K562 (cell line): ENCODE results near the gene RAB6B. TPM values are rescaled to one million over a fixed set of nuclear protein-coding genes. Genes with fewer than 3 reads are reported as not detected.

ENCODE experiments used
- ATAC-seq: fragments of 200-7000 bp; cut with Tn5 transposase; 3 replicates; pipeline ENCODE4 v1.9.1; 2020; ENCODE audit warnings: moderate library complexity
- BruUV-seq: library from RNA; stranded (reverse); fragments of 400-500 nt; replicated peaks from 2 replicates; lab custom pipeline; 2021; lab: Mats Ljungman, UMichigan
- CTCF ChIA-PET: fragments of 300-600 bp; formaldehyde crosslinking; extraction: SDS; loops from one replicate; lab custom pipeline; 2021; ENCODE audit warnings: low intra/inter-chr PET ratio; lab: Yijun Ruan, JAX
- POLR2A ChIA-PET: fragments of 300-600, 350-650 bp; sonication (Branson Sonifier 250); formaldehyde crosslinking; extraction: SDS; loops from one replicate; lab custom pipeline; 2021; ENCODE audit warnings: antibody characterized with exemption, inconsistent platforms; lab: Yijun Ruan, JAX
- DNase-seq, 4 experiments: peaks; one replicate each; pipeline versions ENCODE4 v3.0.0 to v3.0.0-alpha.2; 2011 to 2018; ENCODE audit warnings: low spot score in 3 of 4, mixed read lengths in 3 of 4; ENCODE audit errors: extremely low read depth in 1 of 4
- FAIRE-seq: peaks from 2 replicates; lab custom pipeline; 2011; peaks lifted over from hg19 to GRCh38; lab: Jason Lieb, UNC
- H2AFZ ChIP-seq: 2 replicates; pipeline ENCODE4 v1.6.0; 2011; ENCODE audit warnings: low read depth, low read length, control low read depth, inconsistent platforms
- H3K27ac ChIP-seq: fragments of 200-600 bp; 3 replicates; pipeline ENCODE4 v1.8.0; 2011; ENCODE audit warnings: low read depth, mild to moderate bottlenecking, control low read depth, inconsistent platforms, low read length, moderate library complexity, mixed read lengths; ENCODE audit errors: extremely low read depth
- H3K27me3 ChIP-seq, 2 experiments: fragments of 300-600 bp in 1 of 2; 2 replicates in 1 of 2; 3 replicates in 1 of 2; pipeline versions ENCODE4 v1.6.0 to v1.8.0; 2011; ENCODE audit warnings: inconsistent platforms in 2 of 2, low read length in 2 of 2, mild to moderate bottlenecking in 1 of 2, mixed read lengths in 1 of 2, moderate library complexity in 1 of 2; ENCODE audit not compliant: control insufficient read depth in 2 of 2, insufficient read depth in 2 of 2
- H3K36me3 ChIP-seq: fragments of 300-600 bp; 3 replicates; pipeline ENCODE4 v1.8.0; 2011; ENCODE audit warnings: mild to moderate bottlenecking, low read length, inconsistent platforms; ENCODE audit not compliant: control insufficient read depth, insufficient read depth
- H3K4me1 ChIP-seq, 2 experiments: fragments of 200-600 bp in 1 of 2; replicated peaks in 1 of 2; 2 replicates in 1 of 2; 3 replicates in 1 of 2; pipeline versions ENCODE4 v1.5.1 to v1.8.0; 2011; ENCODE audit warnings: inconsistent platforms in 2 of 2, low read length in 2 of 2, mild to moderate bottlenecking in 1 of 2, mixed read lengths in 1 of 2, moderate library complexity in 1 of 2; ENCODE audit not compliant: control insufficient read depth in 2 of 2, insufficient read depth in 2 of 2
- H3K4me2 ChIP-seq: 2 replicates; pipeline ENCODE4 v1.6.1; 2011; ENCODE audit warnings: low read length, control low read depth, inconsistent platforms, mixed read lengths; ENCODE audit not compliant: insufficient read depth
- H3K4me3 ChIP-seq: fragments of 200-600 bp; sonication (generic), shearing (Covaris generic); 2 replicates; pipeline ENCODE4 v1.5.1; 2016; ENCODE audit warnings: control low read depth, inconsistent platforms
- H3K79me2 ChIP-seq: fragments of 200-600 bp; 3 replicates; pipeline ENCODE4 v1.8.0; 2011; ENCODE audit warnings: low read length, inconsistent platforms; ENCODE audit not compliant: control insufficient read depth, insufficient read depth
- H3K9ac ChIP-seq, 2 experiments: 2 replicates each; pipeline versions ENCODE4 v1.6.0 to v1.6.1; 2011; ENCODE audit warnings: low read depth in 2 of 2, low read length in 2 of 2, control low read depth in 1 of 2, inconsistent platforms in 1 of 2, mild to moderate bottlenecking in 1 of 2, mixed read lengths in 1 of 2; ENCODE audit not compliant: insufficient read depth in 1 of 2
- H3K9me1 ChIP-seq: one replicate; pipeline ENCODE4 v1.6.0; 2011; ENCODE audit warnings: inconsistent platforms, mild to moderate bottlenecking, low read length, moderate library complexity; ENCODE audit not compliant: control insufficient read depth, insufficient read depth
- H3K9me3 ChIP-seq: replicated peaks from 2 replicates; pipeline ENCODE4 v1.5.1; 2011; ENCODE audit warnings: low read depth, low read length, inconsistent platforms; ENCODE audit not compliant: control insufficient read depth, insufficient read depth
- H4K20me1 ChIP-seq: replicated peaks from 2 replicates; pipeline ENCODE4 v1.6.1; 2011; ENCODE audit warnings: low read length, inconsistent platforms, mixed read lengths; ENCODE audit not compliant: control insufficient read depth, insufficient read depth
- ARNT ChIP-seq, 2 experiments: fragments of 450-650 bp; IDR thresholded peaks; 2 replicates each; pipeline ENCODE4 v1.6.1; 2016; ENCODE audit warnings: mild to moderate bottlenecking in 1 of 2
- ATF1 ChIP-seq, 2 experiments: fragments of 450-650 bp in 1 of 2; IDR thresholded peaks; 2 replicates each; pipeline ENCODE4 v1.6.1; 2016; ENCODE audit warnings: missing compliant biosample characterization in 1 of 2, missing genetic modification characterization in 1 of 2
- NR3C1 ChIP-seq: sonication (generic); formaldehyde crosslinking; IDR thresholded peaks from 2 replicates; pipeline ENCODE4 v1.8.1; 2022; ENCODE audit warnings: missing genetic modification reagents
- RBM39 ChIP-seq: fragments of 200-400 bp; formaldehyde crosslinking; optimal IDR thresholded peaks from 2 replicates; pipeline ENCODE3; 2018; ENCODE audit warnings: low read depth, low read length
- TAL1 ChIP-seq: fragments of 450-650 bp; IDR thresholded peaks from 2 replicates; pipeline ENCODE4 v1.6.1; 2016; ENCODE audit warnings: mild to moderate bottlenecking
- TGIF2 ChIP-seq: sonication (generic); formaldehyde crosslinking; IDR thresholded peaks from 2 replicates; pipeline ENCODE4 v1.8.1; 2022; ENCODE audit warnings: mild to moderate bottlenecking, missing genetic modification reagents, moderate library complexity
- ZFX ChIP-seq: sonication (generic); formaldehyde crosslinking; IDR thresholded peaks from 2 replicates; pipeline ENCODE4 v1.8.0; 2022; ENCODE audit warnings: mild to moderate bottlenecking, missing genetic modification reagents, moderate library complexity
- WGBS: fragments of 100-300 bp; shearing (Covaris generic); methylation state at CpG from one replicate; pipeline ENCODE4 v1.1.6; 2016; ENCODE audit warnings: low coverage, mixed read lengths; ENCODE audit not compliant: insufficient coverage; ENCODE audit errors: missing lambda C conversion rate; 5-methylcytosine and 5-hydroxymethylcytosine counted together
- in situ Hi-C: fragments of 300-500 bp; cut with MboI; formaldehyde crosslinking; loops from 4 replicates; pipeline ENCODE4 v1.15.0; 2018; ENCODE audit warnings: inconsistent platforms, mixed read lengths
- intact Hi-C: fragments of 100-400 bp; cut with micrococcal nuclease; formaldehyde crosslinking; loops from 2 replicates; pipeline ENCODE4 v1.14.2; 2022
- polyA plus RNA-seq, 8 experiments: library from polyadenylated mRNA; depleted of rRNA in 4 of 8; stranded (reverse) in 5 of 8; unstranded in 3 of 8; fragments of >200 nt; fragmentation: Nextera tagmentation in 2 of 8; fragmentation: Illumina TruSeq in 1 of 8; extraction: Ambion mirVana in 2 of 8; extraction: Trizol in 1 of 8; gene quantifications; 2 replicates each; pipeline versions ENCODE4 v1.2.1 to v1.2.3, GENCODE V29; 2011 to 2014; ENCODE audit warnings: inconsistent platforms in 1 of 8, missing spikeins in 1 of 8
- total RNA-seq, 7 experiments: library from RNA; depleted of rRNA in 6 of 7; stranded (reverse); fragments of >200 nt in 6 of 7; fragmentation: Illumina TruSeq in 2 of 7; extraction: Trizol in 2 of 7; gene quantifications; 2 replicates each; pipeline versions ENCODE4 v1.2.1 to v1.2.3, GENCODE V29; 2011 to 2021; ENCODE audit warnings: low replicate concordance in 1 of 7
- TF ChIP-seq, protein P1 (sequence below), 3 experiments: fragments of 200-800 bp in 1 of 3; fragments of 250-450 bp in 1 of 3; fragments of 450-650 bp in 1 of 3; sonication (Bioruptor Pico) in 1 of 3; sonication (Bioruptor generic) in 1 of 3; formaldehyde crosslinking in 1 of 3; IDR thresholded peaks; 2 replicates each; pipeline versions ENCODE4 v1.6.1 to v1.8.0; 2016 to 2022; ENCODE audit warnings: mild to moderate bottlenecking in 2 of 3, missing genetic modification characterization in 2 of 3, missing compliant biosample characterization in 1 of 3, moderate library complexity in 1 of 3
- TF ChIP-seq, protein P2 (sequence below), 2 experiments: fragments of 450-650 bp in 1 of 2; sonication (generic) in 1 of 2; formaldehyde crosslinking; conservative IDR thresholded peaks; 2 replicates each; pipeline versions ENCODE4 v1.4.0 to v1.8.1; 2020 to 2022; ENCODE audit warnings: mild to moderate bottlenecking in 1 of 2, missing genetic modification reagents in 1 of 2

Gene RAB6B
- total and polyA plus RNA-seq, 9 of the 15 experiments (the other 6 are each of a cell fraction or from before 2014, with no cell fraction given) = 0.60 to 18.1 (median 1.5) TPM

DNA sequence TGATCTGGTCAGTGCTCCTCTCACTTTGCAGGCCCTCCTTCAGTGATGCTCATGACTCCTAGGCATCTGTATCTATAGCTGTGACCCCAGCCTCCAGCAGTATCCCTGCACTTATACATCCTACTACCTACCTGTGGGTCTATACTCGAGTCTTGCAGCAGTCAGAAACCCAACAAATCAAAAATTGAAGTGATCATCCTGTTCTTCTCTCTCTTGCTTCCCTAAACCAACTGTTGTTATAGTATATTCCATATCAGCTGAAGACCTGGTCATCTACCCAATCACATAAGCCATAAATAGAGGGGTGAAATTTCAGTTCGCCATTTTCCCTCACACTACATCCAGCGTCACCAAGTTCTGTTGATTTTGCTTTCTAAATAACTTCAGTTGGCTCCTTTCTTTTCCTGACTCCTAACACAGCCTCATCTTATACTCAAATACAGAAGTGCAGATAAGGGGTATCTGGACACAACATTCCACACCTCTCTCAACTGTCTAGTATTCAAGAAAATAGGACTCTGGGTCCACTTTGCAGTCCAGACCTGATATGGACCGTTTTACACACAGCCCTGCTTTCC, 116.0 kb downstream of the RAB6B start:
- DNase-seq (no peak), FAIRE-seq (no peak), ATAC-seq (no peak)
- peaks cover 2% of the 10 kb centered on the region for H3K9me1 ChIP-seq
- H3K79me2 ChIP-seq = no peaks in the 10 kb centered on the region
- intact Hi-C loops (no loop called here), in situ Hi-C loops (no loop called here)
- H3K4me2 ChIP-seq = 0 out of 2 replicates have a peak overlapping the region, but pooled peaks have one; percentile 11
- no peaks in the 10 kb centered on the region for H3K9me3 ChIP-seq
- H3K4me1 ChIP-seq = peaks cover 4 to 6% of the 10 kb centered on the region in 2 experiments; a peak in 4 of 5 replicates
- TF ChIP-seq ATF1 (CRISPR knock-in tag; IDR thresholded peaks at IDR 0.05) = no peak
- no peak for TF ChIP-seq ATF1 (tag; IDR thresholded peaks at IDR 0.05)
- TF ChIP-seq TAL1 = 0 out of 2 replicates have a peak, but pooled peaks have one; percentile 17
- CTCF ChIA-PET = no interaction called here
- BruUV-seq = no TSS peak
- no peaks in the 10 kb centered on the region for H4K20me1 ChIP-seq
- H2AFZ ChIP-seq = peak overlapping the region; percentile 76; the same call in 1 of the 2 replicates
- WGBS = 3% methylated on average over 4 of the region's 4 CpGs
- no peak overlapping the region for H3K27ac ChIP-seq
- no peak overlapping the region for H3K4me3 ChIP-seq
- H3K9ac ChIP-seq = no peak overlapping the region
- no peaks in the 10 kb centered on the region for H3K36me3 ChIP-seq
- POLR2A ChIA-PET = no interaction called here
- peaks cover 0 to 13% of the 10 kb centered on the region in 2 experiments; a peak in 2 of 5 replicates for H3K27me3 ChIP-seq

DNA sequence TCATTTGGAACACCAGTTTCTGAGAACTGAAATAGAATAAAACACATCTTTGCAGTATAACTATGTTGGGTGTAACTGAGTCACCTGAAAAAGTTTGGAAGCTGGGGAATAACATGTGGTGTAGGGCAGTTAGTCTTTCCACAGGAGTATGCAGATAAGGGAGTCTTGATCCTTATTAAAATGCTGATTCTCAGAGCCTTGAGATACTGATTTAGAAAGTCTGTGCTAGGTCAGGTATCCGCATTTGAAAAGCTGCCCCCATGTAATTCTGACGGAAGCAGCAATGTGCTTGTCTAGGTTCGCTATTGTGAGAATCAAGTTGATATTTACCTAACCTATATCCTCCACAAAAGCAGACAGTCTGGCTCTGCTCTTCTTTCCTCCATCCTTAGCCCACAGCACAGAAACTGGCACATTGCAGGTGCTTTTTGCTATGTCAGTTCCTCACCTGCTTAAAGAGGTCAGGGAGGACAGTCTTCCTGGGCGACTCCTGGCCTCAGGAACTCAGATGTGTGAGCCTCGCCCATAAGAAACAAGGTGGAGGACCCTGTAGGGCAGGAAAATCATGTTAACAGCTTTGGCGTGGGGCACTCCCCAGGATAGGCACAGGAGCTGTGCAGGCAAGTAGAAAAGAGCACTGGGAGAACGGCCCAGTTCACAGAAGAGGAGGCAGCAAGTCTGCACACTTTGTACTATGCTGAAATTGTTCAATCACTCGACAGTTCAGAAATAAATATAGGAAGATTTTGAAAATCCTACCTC, 117.7 kb downstream of the RAB6B start:
- Histone ChIP-seq H3K4me3 (no peak overlapping the region), H3K36me3 (no peaks in the 10 kb centered on the region), H2AFZ (no peak overlapping the region), H4K20me1 (no peaks in the 10 kb centered on the region), H3K9me3 (no peaks in the 10 kb centered on the region), H3K9me1 (peaks cover 2% of the 10 kb centered on the region), H3K79me2 (no peaks in the 10 kb centered on the region), H3K4me1 (peaks cover 0 to 4% of the 10 kb centered on the region in 2 experiments; a peak in 3 of 5 replicates), H3K27ac (no peak overlapping the region), H3K4me2 (no peak overlapping the region), H3K9ac (no peak overlapping the region), H3K27me3 (peaks cover 0 to 13% of the 10 kb centered on the region in 2 experiments; a peak in 2 of 5 replicates)
- ATAC-seq (no peak), DNase-seq (no peak), FAIRE-seq (no peak)
- in situ Hi-C loops (no loop called here), intact Hi-C loops (loop anchor here (1.0 kb wide), 1 partner anchor 115 kb away; no protein-coding TSS in a partner anchor)
- 11% methylated on average over 7 of the region's 8 CpGs for WGBS
- CTCF ChIA-PET = interaction anchor here (0.8 kb wide), 1 partner anchor 114 kb away, joined by 3 read pairs; no protein-coding TSS in a partner anchor
- TF ChIP-seq NR3C1 (CRISPR knock-in tag) (no peak), ZFX (CRISPR knock-in tag) (no peak), ARNT (IDR thresholded peaks at IDR 0.05) (no peak), TGIF2 (no peak), RBM39 (no peak)
- TF ChIP-seq, protein P1, sequence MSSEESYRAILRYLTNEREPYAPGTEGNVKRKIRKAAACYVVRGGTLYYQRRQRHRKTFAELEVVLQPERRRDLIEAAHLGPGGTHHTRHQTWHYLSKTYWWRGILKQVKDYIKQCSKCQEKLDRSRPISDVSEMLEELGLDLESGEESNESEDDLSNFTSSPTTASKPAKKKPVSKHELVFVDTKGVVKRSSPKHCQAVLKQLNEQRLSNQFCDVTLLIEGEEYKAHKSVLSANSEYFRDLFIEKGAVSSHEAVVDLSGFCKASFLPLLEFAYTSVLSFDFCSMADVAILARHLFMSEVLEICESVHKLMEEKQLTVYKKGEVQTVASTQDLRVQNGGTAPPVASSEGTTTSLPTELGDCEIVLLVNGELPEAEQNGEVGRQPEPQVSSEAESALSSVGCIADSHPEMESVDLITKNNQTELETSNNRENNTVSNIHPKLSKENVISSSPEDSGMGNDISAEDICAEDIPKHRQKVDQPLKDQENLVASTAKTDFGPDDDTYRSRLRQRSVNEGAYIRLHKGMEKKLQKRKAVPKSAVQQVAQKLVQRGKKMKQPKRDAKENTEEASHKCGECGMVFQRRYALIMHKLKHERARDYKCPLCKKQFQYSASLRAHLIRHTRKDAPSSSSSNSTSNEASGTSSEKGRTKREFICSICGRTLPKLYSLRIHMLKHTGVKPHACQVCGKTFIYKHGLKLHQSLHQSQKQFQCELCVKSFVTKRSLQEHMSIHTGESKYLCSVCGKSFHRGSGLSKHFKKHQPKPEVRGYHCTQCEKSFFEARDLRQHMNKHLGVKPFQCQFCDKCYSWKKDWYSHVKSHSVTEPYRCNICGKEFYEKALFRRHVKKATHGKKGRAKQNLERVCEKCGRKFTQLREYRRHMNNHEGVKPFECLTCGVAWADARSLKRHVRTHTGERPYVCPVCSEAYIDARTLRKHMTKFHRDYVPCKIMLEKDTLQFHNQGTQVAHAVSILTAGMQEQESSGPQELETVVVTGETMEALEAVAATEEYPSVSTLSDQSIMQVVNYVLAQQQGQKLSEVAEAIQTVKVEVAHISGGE (CRISPR knock-in tag; IDR thresholded peaks at IDR 0.05) = no peak
- TF ChIP-seq, protein P2, sequence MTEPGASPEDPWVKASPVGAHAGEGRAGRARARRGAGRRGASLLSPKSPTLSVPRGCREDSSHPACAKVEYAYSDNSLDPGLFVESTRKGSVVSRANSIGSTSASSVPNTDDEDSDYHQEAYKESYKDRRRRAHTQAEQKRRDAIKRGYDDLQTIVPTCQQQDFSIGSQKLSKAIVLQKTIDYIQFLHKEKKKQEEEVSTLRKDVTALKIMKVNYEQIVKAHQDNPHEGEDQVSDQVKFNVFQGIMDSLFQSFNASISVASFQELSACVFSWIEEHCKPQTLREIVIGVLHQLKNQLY (CRISPR knock-in tag; conservative IDR thresholded peaks at IDR 0.05) = no peak
- no TSS peak for BruUV-seq
- POLR2A ChIA-PET = no interaction called here
